ENCODE results near the gene GPANK1. TPM values are rescaled to one million over a fixed set of nuclear protein-coding genes. Genes with fewer than 3 reads are reported as not detected.

Gene GPANK1
- total and polyA plus RNA-seq, 4 donors = 12.7 to 16.6 (median 14.5) TPM

DNA sequence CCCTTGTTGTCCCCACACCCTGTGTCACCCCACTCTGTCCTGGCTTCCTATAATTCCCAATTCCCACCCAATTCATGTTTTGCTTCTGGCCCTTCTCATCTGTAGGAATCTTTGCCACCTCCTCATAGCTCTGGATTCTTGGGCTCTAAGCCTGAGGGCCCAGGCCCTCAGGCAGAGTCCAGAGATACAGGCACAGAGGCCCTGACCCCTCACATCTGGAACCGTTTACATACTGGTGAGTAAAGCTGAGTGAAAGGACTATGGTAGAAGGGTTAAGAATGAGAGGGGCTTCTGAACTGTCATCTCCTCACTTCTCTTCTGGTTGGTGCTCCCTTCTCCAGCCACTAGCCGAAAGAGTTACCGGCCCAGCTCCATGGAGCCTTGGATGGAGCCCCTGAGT, 30.7 kb downstream of the GPANK1 start:
- no peak overlapping the region for H3K4me3 ChIP-seq
- H3K9ac ChIP-seq (ENCODE audit: insufficient read depth in 1 of 2, low read length in 2 of 2) = no peak overlapping the region
- no peak for ATAC-seq (ENCODE audit: insufficient read depth, low FRiP score)
- peaks cover 50 to 82% (median 60%) of the 10 kb centered on the region in 4 donors for H3K36me3 ChIP-seq (ENCODE audit: control insufficient read depth in 4 of 4, insufficient read depth in 4 of 4, low read length in 4 of 4)
- H3K27me3 ChIP-seq (ENCODE audit: control insufficient read depth in 3 of 3, insufficient read depth in 3 of 3, low read length in 2 of 3) = no peaks in the 10 kb centered on the region
- no peak for DNase-seq
- no peak overlapping the region for H3K27ac ChIP-seq (ENCODE audit: low read depth in 1 of 2, low read length in 1 of 2)
- no peaks in the 10 kb centered on the region for H3K9me3 ChIP-seq (ENCODE audit: control insufficient read depth in 4 of 4, insufficient read depth in 3 of 4, low read length in 3 of 4)
- WGBS, 2 donors = 94 to 97% methylated on average over 3 of the region's 3 CpGs
- TF ChIP-seq, protein P1, sequence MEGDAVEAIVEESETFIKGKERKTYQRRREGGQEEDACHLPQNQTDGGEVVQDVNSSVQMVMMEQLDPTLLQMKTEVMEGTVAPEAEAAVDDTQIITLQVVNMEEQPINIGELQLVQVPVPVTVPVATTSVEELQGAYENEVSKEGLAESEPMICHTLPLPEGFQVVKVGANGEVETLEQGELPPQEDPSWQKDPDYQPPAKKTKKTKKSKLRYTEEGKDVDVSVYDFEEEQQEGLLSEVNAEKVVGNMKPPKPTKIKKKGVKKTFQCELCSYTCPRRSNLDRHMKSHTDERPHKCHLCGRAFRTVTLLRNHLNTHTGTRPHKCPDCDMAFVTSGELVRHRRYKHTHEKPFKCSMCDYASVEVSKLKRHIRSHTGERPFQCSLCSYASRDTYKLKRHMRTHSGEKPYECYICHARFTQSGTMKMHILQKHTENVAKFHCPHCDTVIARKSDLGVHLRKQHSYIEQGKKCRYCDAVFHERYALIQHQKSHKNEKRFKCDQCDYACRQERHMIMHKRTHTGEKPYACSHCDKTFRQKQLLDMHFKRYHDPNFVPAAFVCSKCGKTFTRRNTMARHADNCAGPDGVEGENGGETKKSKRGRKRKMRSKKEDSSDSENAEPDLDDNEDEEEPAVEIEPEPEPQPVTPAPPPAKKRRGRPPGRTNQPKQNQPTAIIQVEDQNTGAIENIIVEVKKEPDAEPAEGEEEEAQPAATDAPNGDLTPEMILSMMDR (IDR thresholded peaks at IDR 0.05; ENCODE audit: control extremely low read depth, extremely low read depth) = no peak
- H3K4me1 ChIP-seq (ENCODE audit: control insufficient read depth in 5 of 5, insufficient read depth in 5 of 5, low read length in 5 of 5) = no peaks in the 10 kb centered on the region

GRCh38 chr6:31633447-31633846, 31.4 kb downstream of the GPANK1 start:
- TF ChIP-seq, protein P1 (IDR thresholded peaks at IDR 0.05; ENCODE audit: control extremely low read depth, extremely low read depth) = no peak
- WGBS, 2 donors = 93 to 98% methylated on average over 7 of the region's 7 CpGs

DNA sequence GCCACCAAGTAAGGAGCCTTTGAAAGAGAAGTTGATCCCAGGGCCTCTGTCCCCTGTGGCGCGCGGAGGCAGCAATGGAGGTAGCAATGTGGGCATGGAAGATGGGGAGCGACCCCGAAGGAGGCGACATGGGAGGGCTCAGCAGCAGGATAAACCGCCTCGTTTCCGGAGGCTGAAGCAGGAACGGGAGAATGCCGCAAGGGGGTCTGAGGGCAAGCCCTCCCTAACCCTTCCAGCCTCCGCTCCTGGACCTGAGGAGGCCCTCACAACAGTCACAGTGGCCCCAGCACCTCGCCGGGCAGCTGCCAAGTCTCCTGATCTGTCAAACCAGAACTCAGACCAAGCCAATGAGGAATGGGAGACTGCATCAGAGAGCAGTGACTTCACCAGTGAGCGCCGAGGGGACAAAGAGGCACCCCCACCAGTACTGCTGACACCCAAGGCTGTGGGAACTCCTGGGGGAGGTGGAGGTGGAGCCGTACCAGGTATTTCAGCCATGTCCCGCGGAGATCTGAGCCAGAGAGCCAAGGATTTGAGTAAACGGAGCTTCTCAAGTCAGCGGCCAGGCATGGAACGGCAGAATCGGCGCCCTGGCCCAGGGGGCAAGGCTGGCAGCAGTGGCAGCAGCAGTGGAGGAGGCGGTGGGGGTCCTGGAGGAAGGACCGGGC, 32.4 kb downstream of the GPANK1 start:
- H3K9ac ChIP-seq (ENCODE audit: insufficient read depth in 1 of 2, low read length in 2 of 2) = no peak overlapping the region

More at GRCh38 chr6:31633447-31633846, 31.4 kb downstream of the GPANK1 start:
- H3K4me1 ChIP-seq (ENCODE audit: control insufficient read depth in 5 of 5, insufficient read depth in 5 of 5, low read length in 5 of 5) = no peaks in the 10 kb centered on the region
- H3K27ac ChIP-seq (ENCODE audit: low read depth in 1 of 2, low read length in 1 of 2) = no peak overlapping the region
- H3K36me3 ChIP-seq (ENCODE audit: control insufficient read depth in 4 of 4, insufficient read depth in 4 of 4, low read length in 4 of 4) = peaks cover 55 to 83% (median 63%) of the 10 kb centered on the region in 4 donors
- no peak overlapping the region for H3K4me3 ChIP-seq
- ATAC-seq (ENCODE audit: insufficient read depth, low FRiP score) (no peak), DNase-seq (no peak)
- H3K9ac ChIP-seq (ENCODE audit: insufficient read depth in 1 of 2, low read length in 2 of 2) = no peak overlapping the region
- no peaks in the 10 kb centered on the region for H3K9me3 ChIP-seq (ENCODE audit: control insufficient read depth in 4 of 4, insufficient read depth in 3 of 4, low read length in 3 of 4)
- no peaks in the 10 kb centered on the region for H3K27me3 ChIP-seq (ENCODE audit: control insufficient read depth in 3 of 3, insufficient read depth in 3 of 3, low read length in 2 of 3)

More for the DNA sequence above, 32.4 kb downstream of the GPANK1 start:
- H3K27me3 ChIP-seq (ENCODE audit: control insufficient read depth in 3 of 3, insufficient read depth in 3 of 3, low read length in 2 of 3) = no peaks in the 10 kb centered on the region
- no peak for DNase-seq
- H3K4me1 ChIP-seq (ENCODE audit: control insufficient read depth in 5 of 5, insufficient read depth in 5 of 5, low read length in 5 of 5) = no peaks in the 10 kb centered on the region
- TF ChIP-seq, protein P1 (IDR thresholded peaks at IDR 0.05; ENCODE audit: control extremely low read depth, extremely low read depth) = no peak
- WGBS, 2 donors = 94 to 95% methylated on average over 26 of the region's 26 CpGs
- H3K27ac ChIP-seq (ENCODE audit: low read depth in 1 of 2, low read length in 1 of 2) = no peak overlapping the region
- H3K9me3 ChIP-seq (ENCODE audit: control insufficient read depth in 4 of 4, insufficient read depth in 3 of 4, low read length in 3 of 4) = no peaks in the 10 kb centered on the region
- H3K4me3 ChIP-seq = no peak overlapping the region
- peaks cover 55 to 90% (median 70%) of the 10 kb centered on the region in 4 donors for H3K36me3 ChIP-seq (ENCODE audit: control insufficient read depth in 4 of 4, insufficient read depth in 4 of 4, low read length in 4 of 4)
- no peak for ATAC-seq (ENCODE audit: insufficient read depth, low FRiP score)

Measured in lung (tissue), 12 donors.